GM12878 (cell line): ENCODE measurements around the gene CPNE5.

Experiments used
- EZH2 ChIP-seq: IDR thresholded peaks from 2 replicates; pipeline ENCODE4 v1.6.1; 2012; ENCODE audit warnings: low read depth, mild to moderate bottlenecking, control low read depth, inconsistent platforms, low read length, borderline replicate concordance; ENCODE audit not compliant: control insufficient read depth
- FOXK2 ChIP-seq: fragments of 450-650 bp; IDR thresholded peaks from 2 replicates; pipeline ENCODE4 v1.6.1; 2017; ENCODE audit warnings: mild to moderate bottlenecking, moderate library complexity
- SMAD1 ChIP-seq: fragments of 450-650 bp; IDR thresholded peaks from 2 replicates; pipeline ENCODE4 v1.6.1; 2018; ENCODE audit warnings: mild to moderate bottlenecking, low read depth; ENCODE audit not compliant: partially characterized antibody
- SUZ12 ChIP-seq: fragments of 200-600 bp; sonication (generic); IDR thresholded peaks from one replicate; pipeline ENCODE4 v1.6.1; 2018; ENCODE audit warnings: antibody characterized with exemption, mild to moderate bottlenecking; ENCODE audit not compliant: unreplicated experiment
- ZNF207 ChIP-seq: fragments of 450-650 bp; IDR thresholded peaks from 2 replicates; pipeline ENCODE4 v1.6.1; 2014; ENCODE audit warnings: antibody characterized with exemption, mild to moderate bottlenecking, borderline replicate concordance

DNA sequence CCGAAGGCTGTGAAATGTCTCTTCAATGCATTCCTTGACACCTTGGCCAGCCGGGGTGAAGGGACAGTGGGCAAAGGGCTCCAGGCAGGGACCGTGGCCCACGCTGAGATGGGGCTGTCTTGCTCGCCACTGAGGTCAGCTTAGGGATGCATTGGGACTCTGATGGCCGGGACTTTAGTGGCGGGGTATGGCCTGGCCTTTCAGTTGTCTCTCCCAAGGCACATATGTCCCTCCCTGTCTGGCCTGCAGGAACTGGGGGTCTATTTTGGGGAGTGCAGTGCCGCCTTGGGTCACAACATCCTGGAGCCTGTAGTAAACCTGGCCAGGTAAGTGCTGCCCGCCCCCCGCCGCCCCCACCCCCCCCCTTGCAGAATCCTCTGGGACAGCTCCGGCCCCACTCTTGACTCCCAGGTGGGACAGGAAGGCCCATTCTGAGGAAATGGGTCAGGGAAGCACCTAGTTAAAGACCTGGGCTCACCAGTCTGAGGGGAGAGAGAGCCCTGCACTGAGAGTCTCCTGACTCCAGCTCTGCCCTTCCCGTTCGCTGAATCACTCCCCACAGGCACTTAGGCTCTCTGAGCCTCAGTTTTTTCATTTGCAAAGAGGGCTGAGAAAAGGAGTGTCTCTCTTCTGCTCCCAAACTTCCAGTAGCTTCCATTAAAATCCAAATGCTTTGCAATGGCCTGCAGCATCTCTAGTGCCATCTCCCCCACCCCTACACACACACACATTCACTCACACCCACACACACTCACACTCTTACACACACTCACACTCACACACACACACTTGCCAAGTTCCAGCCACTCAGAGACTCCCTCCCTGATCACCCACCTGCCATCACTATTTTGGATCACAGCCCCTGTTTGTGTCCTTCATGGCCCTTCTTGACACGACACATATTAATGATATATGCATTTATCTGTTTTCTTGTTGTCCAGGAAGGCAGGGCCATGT is 108.5 kb downstream of the CPNE5 start:
- TF ChIP-seq ZNF207 (no peak), SUZ12 (no peak), EZH2 (no peak), SMAD1 (no peak), FOXK2 (no peak)
